Lower leg skin (tissue), 4 donors: ENCODE measurements around the gene AUTS2. TPM values are rescaled to one million over a fixed set of nuclear protein-coding genes. Genes with fewer than 3 reads are reported as not detected.

Experiments used
- DNase-seq, 2 donors: peaks; one replicate each; pipeline ENCODE4 v3.0.0-alpha.2; 2019; ENCODE audit warnings: low spot score in 2 of 2
- H3K4me3 ChIP-seq: fragments of 200-600 bp; sonication (generic); 2 replicates; pipeline ENCODE4 v1.5.1; 2017; ENCODE audit warnings: mild to moderate bottlenecking, low read depth; ENCODE audit not compliant: poor library complexity, severe bottlenecking
- POLR2A ChIP-seq, 2 donors: fragments of 450-650 bp; IDR thresholded peaks; one replicate each; pipeline ENCODE4 v1.6.1; 2016 to 2017; ENCODE audit warnings: antibody characterized with exemption in 2 of 2, mild to moderate bottlenecking in 1 of 2, moderate library complexity in 1 of 2
- WGBS, 2 donors: methylation state at CpG; one replicate each; pipeline ENCODE4 v1.1.5; 2018; 5-methylcytosine and 5-hydroxymethylcytosine counted together
- intact Hi-C: fragments of 100-400 bp; cut with DNase I; formaldehyde crosslinking; loops from one replicate; pipeline ENCODE4 v1.15.0; 2023; ENCODE audit warnings: low total_unique reads
- total RNA-seq, 4 donors: library from RNA; depleted of rRNA; stranded (reverse); fragments of >200 nt; gene quantifications; one replicate each; pipeline ENCODE4 v1.1.0, GENCODE V29; 2016
- TF ChIP-seq, protein P1 (sequence below), 3 donors: fragments of 450-650 bp; IDR thresholded peaks; one replicate each; pipeline ENCODE4 v1.5.1; 2016; ENCODE audit warnings: antibody characterized with exemption in 3 of 3, mild to moderate bottlenecking in 3 of 3, moderate library complexity in 2 of 3

AUTS2 gene
- total RNA-seq, 4 donors from 2014 or later = 30.8 to 41.9 (median 40.5) TPM

DNA sequence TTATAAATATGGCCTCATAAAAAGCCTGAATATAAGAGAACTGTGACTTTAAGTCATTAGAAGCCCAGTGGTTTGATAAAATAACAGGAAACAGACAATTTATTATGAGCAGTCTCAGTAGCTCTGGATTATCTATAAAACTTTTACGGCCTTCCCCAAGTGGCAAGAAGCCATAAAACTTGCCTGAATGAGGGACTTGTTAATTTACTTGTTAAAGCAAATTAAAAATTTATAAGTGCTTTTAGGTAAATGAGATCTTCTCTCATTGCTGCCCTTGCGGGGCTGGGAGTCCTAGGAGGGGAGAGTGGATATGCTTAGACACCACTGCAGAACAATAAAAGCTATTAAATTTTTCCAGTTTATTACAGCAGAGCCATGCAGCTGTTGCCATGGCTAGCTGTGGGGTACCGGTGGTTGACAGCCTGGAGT, 499.9 kb downstream of the AUTS2 start:
- 49 to 51% methylated on average over 3 of the region's 3 CpGs for WGBS, 2 donors
- intact Hi-C loops = no loop called here
- no peak for TF ChIP-seq POLR2A (IDR thresholded peaks at IDR 0.05)
- TF ChIP-seq, protein P1, sequence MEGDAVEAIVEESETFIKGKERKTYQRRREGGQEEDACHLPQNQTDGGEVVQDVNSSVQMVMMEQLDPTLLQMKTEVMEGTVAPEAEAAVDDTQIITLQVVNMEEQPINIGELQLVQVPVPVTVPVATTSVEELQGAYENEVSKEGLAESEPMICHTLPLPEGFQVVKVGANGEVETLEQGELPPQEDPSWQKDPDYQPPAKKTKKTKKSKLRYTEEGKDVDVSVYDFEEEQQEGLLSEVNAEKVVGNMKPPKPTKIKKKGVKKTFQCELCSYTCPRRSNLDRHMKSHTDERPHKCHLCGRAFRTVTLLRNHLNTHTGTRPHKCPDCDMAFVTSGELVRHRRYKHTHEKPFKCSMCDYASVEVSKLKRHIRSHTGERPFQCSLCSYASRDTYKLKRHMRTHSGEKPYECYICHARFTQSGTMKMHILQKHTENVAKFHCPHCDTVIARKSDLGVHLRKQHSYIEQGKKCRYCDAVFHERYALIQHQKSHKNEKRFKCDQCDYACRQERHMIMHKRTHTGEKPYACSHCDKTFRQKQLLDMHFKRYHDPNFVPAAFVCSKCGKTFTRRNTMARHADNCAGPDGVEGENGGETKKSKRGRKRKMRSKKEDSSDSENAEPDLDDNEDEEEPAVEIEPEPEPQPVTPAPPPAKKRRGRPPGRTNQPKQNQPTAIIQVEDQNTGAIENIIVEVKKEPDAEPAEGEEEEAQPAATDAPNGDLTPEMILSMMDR (IDR thresholded peaks at IDR 0.05) = no peak
- no peak overlapping the region for H3K4me3 ChIP-seq
- DNase-seq = no peak

DNA sequence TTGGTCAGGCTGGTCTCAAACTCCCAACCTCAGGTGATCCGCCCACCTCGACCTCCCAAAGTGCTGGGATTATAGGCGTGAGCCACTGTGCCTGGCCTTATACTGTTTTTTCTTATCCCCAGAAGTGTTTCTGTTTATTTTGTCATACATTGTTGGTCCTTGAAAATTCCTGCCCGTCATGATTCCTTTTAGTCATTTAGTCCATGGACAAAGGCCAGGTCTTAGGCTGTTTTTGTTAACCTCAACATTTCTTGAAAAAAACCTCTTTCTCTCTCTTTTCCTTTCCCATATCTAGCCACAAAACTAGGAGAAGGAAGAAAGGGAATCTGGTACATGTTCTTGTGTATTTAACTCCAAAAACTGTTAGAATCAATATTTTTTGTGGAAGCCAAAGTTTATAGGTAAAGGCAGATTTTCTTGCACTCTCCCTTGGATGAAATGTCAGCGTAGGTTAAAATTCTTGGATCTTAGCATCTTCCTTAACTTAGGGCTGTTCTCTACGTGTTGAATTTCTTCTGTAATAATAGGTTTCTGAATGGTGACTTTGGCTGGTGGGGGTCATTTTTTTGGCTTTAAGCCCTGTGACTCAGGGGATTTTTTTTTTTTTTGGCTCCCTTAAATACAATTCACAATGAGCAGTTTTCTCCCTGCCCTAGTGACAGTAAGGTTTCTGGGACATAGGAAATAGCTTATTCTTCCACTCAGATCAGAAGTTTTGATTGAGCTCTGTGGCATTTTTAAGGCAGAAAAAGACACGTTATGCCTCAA, 500.8 kb downstream of the AUTS2 start:
- 72 to 73% methylated on average over 7 of the region's 7 CpGs for WGBS, 2 donors
- TF ChIP-seq, protein P1 (IDR thresholded peaks at IDR 0.05) = no peak
- no peak for TF ChIP-seq POLR2A (IDR thresholded peaks at IDR 0.05)
- no peak for DNase-seq
- intact Hi-C loops = no loop called here
- H3K4me3 ChIP-seq = no peak overlapping the region

DNA sequence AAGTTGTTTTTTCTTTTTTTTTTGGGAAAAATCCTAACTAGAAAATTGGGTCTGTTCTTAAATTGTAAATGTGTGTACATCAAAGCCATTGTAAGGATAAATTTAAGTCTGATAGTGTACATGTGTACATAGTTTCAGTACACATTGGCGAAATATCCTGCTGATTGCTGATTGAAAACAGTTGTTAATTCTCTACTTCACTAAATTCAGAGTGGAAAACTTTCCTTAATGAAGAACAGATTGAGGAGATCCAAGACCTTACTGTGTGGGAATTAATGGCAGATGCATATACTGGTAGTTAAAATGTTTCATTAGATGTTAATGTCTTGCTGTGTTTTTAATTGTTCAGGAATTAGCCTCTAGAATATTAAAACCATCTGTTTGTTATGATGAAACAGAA, 506.0 kb downstream of the AUTS2 start:
- TF ChIP-seq, protein P1 (IDR thresholded peaks at IDR 0.05) = no peak
- no peak for TF ChIP-seq POLR2A (IDR thresholded peaks at IDR 0.05)
- WGBS, 2 donors = 77 to 80% methylated on average over 1 of the region's 1 CpG
- DNase-seq = no peak
- intact Hi-C loops = no loop called here
- no peak overlapping the region for H3K4me3 ChIP-seq

DNA sequence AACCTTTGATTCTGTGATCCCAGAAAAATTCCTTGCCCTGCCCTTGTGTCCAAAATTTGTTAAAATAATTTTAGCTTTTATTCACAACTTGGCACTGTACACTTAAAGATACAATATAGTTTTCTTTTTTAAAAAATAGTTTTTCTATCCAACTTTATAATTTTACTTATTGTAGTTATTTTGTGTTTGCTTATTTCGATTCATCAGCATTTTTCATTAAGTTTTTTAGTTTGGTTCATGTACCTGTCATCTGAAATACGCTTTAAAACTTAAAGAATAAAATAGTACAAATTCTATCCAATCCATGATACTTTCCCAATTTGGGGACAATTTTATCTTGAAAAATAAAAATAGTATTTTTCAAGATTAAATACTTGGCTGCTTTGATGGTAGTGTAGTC, 514.8 kb downstream of the AUTS2 start:
- intact Hi-C loops = no loop called here
- 95% methylated on average over 2 of the region's 2 CpGs for WGBS, 2 donors
- TF ChIP-seq, protein P1 (IDR thresholded peaks at IDR 0.05) = no peak
- TF ChIP-seq POLR2A (IDR thresholded peaks at IDR 0.05) = no peak
- no peak overlapping the region for H3K4me3 ChIP-seq
- DNase-seq = no peak

DNA sequence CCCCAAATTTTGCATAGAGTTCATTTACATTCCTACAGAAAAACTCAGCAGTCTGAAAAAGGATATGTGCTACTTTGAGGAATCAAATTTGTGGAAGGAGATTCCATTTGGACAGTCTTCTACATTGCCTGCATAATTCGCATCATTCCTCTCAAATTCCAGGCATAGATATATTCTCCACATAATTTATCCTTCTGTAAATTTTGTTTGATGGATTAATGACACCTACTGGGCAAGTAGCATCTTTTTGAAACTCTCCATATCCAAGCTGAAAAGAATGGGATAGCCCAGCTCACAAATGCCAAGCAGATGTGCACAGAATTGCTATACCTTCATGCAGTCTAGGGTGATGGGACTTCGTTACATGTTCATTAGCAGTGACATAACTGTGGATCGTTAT, 515.3 kb downstream of the AUTS2 start:
- intact Hi-C loops = no loop called here
- no peak overlapping the region for H3K4me3 ChIP-seq
- DNase-seq = no peak
- WGBS, 2 donors = 93% methylated on average over 3 of the region's 3 CpGs
- TF ChIP-seq, protein P1 (IDR thresholded peaks at IDR 0.05) = no peak
- no peak for TF ChIP-seq POLR2A (IDR thresholded peaks at IDR 0.05)

DNA sequence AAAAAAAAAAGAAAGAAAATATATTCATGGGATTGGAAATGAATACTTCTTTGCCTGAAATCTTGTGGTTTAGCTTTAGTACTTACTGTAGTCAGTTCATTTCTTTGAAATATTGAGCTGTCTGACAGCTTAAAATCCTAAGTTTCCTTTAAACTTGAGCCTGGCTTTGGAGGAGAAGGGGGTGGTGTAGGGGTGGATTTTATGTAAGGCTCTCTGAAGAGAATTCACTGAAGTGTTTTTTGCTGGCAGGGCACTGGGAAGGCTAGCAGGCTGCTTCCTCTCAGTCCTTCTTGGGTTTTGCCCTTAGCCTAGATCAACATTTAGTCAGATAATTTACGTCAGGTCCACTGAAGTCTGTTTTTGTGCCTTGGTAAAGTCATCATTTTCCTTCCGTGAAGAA, 516.5 kb downstream of the AUTS2 start:
- no peak for DNase-seq
- no peak overlapping the region for H3K4me3 ChIP-seq
- 93 to 98% methylated on average over 2 of the region's 2 CpGs for WGBS, 2 donors
- no peak for TF ChIP-seq POLR2A (IDR thresholded peaks at IDR 0.05)
- TF ChIP-seq, protein P1 (IDR thresholded peaks at IDR 0.05) = no peak
- intact Hi-C loops = no loop called here
